ENCODE data around the gene MGAT4D. TPM values are rescaled to one million over a fixed set of nuclear protein-coding genes. Genes with fewer than 3 reads are reported as not detected.

The MGAT4D gene
- total and polyA plus RNA-seq, 2 experiments from 2014 or later = not detected

- Histone ChIP-seq H2AFZ (no peak overlapping the region), H3F3A (replicated peaks; ENCODE audit: low read depth) (no peaks in the 10 kb centered on the region), H3K4me3 (no peak overlapping the region), H3K36me3 (ENCODE audit: insufficient read depth) (no peaks in the 10 kb centered on the region), H3K4me1 (ENCODE audit: insufficient read depth) (peaks cover 6% of the 10 kb centered on the region), H3K4me2 (no peak overlapping the region), H4K20me1 (replicated peaks; ENCODE audit: insufficient read depth) (no peaks in the 10 kb centered on the region), H3K9me2 (ENCODE audit: insufficient read depth) (no peaks in the 10 kb centered on the region), H3K79me2 (replicated peaks; ENCODE audit: insufficient read depth) (no peaks in the 10 kb centered on the region), H3K27ac (ENCODE audit: low read depth) (no peak overlapping the region), H3K27me3 (ENCODE audit: insufficient read depth) (peaks cover 54% of the 10 kb centered on the region)
- no peak for TF ChIP-seq EZH2 (IDR thresholded peaks at IDR 0.05; ENCODE audit: low read depth, unreplicated experiment)
- no peak for TF ChIP-seq ETS1 (IDR thresholded peaks at IDR 0.05)
- TF ChIP-seq JUNB (IDR thresholded peaks at IDR 0.05; ENCODE audit: unreplicated experiment) = no peak
- TF ChIP-seq ZNF114 (CRISPR knock-in tag; IDR thresholded peaks at IDR 0.05) = no peak
- no peak for TF ChIP-seq NANOG (IDR thresholded peaks at IDR 0.05; ENCODE audit: borderline replicate concordance)
- no peak for TF ChIP-seq STAT1 (IDR thresholded peaks at IDR 0.05; ENCODE audit: unreplicated experiment)
- TF ChIP-seq, protein P1, sequence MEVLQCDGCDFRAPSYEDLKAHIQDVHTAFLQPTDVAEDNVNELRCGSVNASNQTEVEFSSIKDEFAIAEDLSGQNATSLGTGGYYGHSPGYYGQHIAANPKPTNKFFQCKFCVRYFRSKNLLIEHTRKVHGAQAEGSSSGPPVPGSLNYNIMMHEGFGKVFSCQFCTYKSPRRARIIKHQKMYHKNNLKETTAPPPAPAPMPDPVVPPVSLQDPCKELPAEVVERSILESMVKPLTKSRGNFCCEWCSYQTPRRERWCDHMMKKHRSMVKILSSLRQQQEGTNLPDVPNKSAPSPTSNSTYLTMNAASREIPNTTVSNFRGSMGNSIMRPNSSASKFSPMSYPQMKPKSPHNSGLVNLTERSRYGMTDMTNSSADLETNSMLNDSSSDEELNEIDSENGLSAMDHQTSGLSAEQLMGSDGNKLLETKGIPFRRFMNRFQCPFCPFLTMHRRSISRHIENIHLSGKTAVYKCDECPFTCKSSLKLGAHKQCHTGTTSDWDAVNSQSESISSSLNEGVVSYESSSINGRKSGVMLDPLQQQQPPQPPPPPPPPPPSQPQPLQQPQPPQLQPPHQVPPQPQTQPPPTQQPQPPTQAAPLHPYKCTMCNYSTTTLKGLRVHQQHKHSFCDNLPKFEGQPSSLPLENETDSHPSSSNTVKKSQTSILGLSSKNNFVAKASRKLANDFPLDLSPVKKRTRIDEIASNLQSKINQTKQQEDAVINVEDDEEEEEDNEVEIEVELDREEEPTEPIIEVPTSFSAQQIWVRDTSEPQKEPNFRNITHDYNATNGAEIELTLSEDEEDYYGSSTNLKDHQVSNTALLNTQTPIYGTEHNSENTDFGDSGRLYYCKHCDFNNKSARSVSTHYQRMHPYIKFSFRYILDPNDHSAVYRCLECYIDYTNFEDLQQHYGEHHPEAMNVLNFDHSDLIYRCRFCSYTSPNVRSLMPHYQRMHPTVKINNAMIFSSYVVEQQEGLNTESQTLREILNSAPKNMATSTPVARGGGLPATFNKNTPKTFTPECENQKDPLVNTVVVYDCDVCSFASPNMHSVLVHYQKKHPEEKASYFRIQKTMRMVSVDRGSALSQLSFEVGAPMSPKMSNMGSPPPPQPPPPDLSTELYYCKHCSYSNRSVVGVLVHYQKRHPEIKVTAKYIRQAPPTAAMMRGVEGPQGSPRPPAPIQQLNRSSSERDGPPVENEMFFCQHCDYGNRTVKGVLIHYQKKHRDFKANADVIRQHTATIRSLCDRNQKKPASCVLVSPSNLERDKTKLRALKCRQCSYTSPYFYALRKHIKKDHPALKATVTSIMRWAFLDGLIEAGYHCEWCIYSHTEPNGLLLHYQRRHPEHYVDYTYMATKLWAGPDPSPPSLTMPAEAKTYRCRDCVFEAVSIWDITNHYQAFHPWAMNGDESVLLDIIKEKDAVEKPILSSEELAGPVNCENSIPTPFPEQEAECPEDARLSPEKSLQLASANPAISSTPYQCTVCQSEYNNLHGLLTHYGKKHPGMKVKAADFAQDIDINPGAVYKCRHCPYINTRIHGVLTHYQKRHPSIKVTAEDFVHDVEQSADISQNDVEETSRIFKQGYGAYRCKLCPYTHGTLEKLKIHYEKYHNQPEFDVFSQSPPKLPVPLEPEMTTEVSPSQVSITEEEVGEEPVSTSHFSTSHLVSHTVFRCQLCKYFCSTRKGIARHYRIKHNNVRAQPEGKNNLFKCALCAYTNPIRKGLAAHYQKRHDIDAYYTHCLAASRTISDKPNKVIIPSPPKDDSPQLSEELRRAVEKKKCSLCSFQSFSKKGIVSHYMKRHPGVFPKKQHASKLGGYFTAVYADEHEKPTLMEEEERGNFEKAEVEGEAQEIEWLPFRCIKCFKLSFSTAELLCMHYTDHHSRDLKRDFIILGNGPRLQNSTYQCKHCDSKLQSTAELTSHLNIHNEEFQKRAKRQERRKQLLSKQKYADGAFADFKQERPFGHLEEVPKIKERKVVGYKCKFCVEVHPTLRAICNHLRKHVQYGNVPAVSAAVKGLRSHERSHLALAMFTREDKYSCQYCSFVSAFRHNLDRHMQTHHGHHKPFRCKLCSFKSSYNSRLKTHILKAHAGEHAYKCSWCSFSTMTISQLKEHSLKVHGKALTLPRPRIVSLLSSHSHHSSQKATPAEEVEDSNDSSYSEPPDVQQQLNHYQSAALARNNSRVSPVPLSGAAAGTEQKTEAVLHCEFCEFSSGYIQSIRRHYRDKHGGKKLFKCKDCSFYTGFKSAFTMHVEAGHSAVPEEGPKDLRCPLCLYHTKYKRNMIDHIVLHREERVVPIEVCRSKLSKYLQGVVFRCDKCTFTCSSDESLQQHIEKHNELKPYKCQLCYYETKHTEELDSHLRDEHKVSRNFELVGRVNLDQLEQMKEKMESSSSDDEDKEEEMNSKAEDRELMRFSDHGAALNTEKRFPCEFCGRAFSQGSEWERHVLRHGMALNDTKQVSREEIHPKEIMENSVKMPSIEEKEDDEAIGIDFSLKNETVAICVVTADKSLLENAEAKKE (CRISPR knock-in tag; IDR thresholded peaks at IDR 0.05) = no peak
- no peak for TF ChIP-seq EZH2phosphoT487 (IDR thresholded peaks at IDR 0.05; ENCODE audit: unreplicated experiment)
- TF ChIP-seq POLR2AphosphoS5 (IDR thresholded peaks at IDR 0.05; ENCODE audit: low read depth) = no peak
- no peak for TF ChIP-seq ZNF331 (CRISPR knock-in tag; IDR thresholded peaks at IDR 0.05; ENCODE audit: low read depth)
- TF ChIP-seq CREB1 (CRISPR knock-in tag; IDR thresholded peaks at IDR 0.05; ENCODE audit: low read depth) = no peak
- TF ChIP-seq, protein P2, sequence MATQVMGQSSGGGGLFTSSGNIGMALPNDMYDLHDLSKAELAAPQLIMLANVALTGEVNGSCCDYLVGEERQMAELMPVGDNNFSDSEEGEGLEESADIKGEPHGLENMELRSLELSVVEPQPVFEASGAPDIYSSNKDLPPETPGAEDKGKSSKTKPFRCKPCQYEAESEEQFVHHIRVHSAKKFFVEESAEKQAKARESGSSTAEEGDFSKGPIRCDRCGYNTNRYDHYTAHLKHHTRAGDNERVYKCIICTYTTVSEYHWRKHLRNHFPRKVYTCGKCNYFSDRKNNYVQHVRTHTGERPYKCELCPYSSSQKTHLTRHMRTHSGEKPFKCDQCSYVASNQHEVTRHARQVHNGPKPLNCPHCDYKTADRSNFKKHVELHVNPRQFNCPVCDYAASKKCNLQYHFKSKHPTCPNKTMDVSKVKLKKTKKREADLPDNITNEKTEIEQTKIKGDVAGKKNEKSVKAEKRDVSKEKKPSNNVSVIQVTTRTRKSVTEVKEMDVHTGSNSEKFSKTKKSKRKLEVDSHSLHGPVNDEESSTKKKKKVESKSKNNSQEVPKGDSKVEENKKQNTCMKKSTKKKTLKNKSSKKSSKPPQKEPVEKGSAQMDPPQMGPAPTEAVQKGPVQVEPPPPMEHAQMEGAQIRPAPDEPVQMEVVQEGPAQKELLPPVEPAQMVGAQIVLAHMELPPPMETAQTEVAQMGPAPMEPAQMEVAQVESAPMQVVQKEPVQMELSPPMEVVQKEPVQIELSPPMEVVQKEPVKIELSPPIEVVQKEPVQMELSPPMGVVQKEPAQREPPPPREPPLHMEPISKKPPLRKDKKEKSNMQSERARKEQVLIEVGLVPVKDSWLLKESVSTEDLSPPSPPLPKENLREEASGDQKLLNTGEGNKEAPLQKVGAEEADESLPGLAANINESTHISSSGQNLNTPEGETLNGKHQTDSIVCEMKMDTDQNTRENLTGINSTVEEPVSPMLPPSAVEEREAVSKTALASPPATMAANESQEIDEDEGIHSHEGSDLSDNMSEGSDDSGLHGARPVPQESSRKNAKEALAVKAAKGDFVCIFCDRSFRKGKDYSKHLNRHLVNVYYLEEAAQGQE (IDR thresholded peaks at IDR 0.05; ENCODE audit: unreplicated experiment) = no peak
- TF ChIP-seq CTCF (conservative IDR thresholded peaks at IDR 0.05; ENCODE audit: low read depth in 2 of 2) = no peak
- Mint-ChIP-seq H3K27me3 (ENCODE audit: insufficient read depth, low read depth, poor library complexity) (peaks cover 25% of the 10 kb centered on the region), H3K36me3 (ENCODE audit: low read depth) (no peaks in the 10 kb centered on the region), H3K9me3 (no peaks in the 10 kb centered on the region), H3K4me3 (no peak overlapping the region), H3K4me1 (peaks cover 9% of the 10 kb centered on the region), H3K27ac (no peak overlapping the region)
- no peak for DNase-seq (ENCODE audit: low spot score)
- no peak for ATAC-seq
Measured at GRCh38 chr4:140499391-140499790, 1.3 kb upstream of the MGAT4D start.

Measured in GM23338 (cell line).